ENCODE data around the gene TMEM98.
"Not testable (repeated sequence)": the region's sequence is repeated elsewhere in the genome, so short reads cannot be mapped to it uniquely, and the experiment has no call there.

Gene TMEM98

GRCh38 chr17:32943647-32944191, 15.8 kb downstream of the TMEM98 start:
- no peak for DNase-seq

- no peak for DNase-seq
Observed at GRCh38 chr17:32944248-32945020, 16.5 kb downstream of the TMEM98 start.

- no peak for DNase-seq
Observed at GRCh38 chr17:32946375-32947135, 18.6 kb downstream of the TMEM98 start.

- no peak for DNase-seq
Observed at GRCh38 chr17:32947736-32948135, 19.8 kb downstream of the TMEM98 start.

GRCh38 chr17:32949181-32949580, 21.2 kb downstream of the TMEM98 start:
- DNase-seq, result no peak

- DNase-seq, result not testable (repeated sequence)
Observed at GRCh38 chr17:32952491-32952890, 24.5 kb downstream of the TMEM98 start.

- no peak for DNase-seq
Observed at GRCh38 chr17:32953045-32953444, 25.1 kb downstream of the TMEM98 start.

GRCh38 chr17:32953857-32954256, 25.9 kb downstream of the TMEM98 start:
- DNase-seq, result no peak

GRCh38 chr17:32954477-32954876, 26.5 kb downstream of the TMEM98 start:
- DNase-seq, result no peak

- DNase-seq, result no peak
Observed at GRCh38 chr17:32955155-32955554, 27.2 kb downstream of the TMEM98 start.

- no peak for DNase-seq
Observed at GRCh38 chr17:32956240-32956970, 28.5 kb downstream of the TMEM98 start.

GRCh38 chr17:32958418-32958817, 30.5 kb downstream of the TMEM98 start:
- no peak for DNase-seq

GRCh38 chr17:32960815-32961214, 32.9 kb downstream of the TMEM98 start:
- no peak for DNase-seq

- DNase-seq, result no peak
Observed at GRCh38 chr17:32962320-32962711, 34.4 kb downstream of the TMEM98 start.

- DNase-seq, result no peak
Observed at GRCh38 chr17:32964541-32964940, 36.6 kb downstream of the TMEM98 start.

GRCh38 chr17:32969231-32969630, 41.3 kb downstream of the TMEM98 start:
- DNase-seq, result not testable (repeated sequence)

GRCh38 chr17:32970281-32970680, 42.3 kb downstream of the TMEM98 start:
- DNase-seq, result no peak

- DNase-seq, result no peak
Observed at GRCh38 chr17:32971171-32971570, 43.2 kb downstream of the TMEM98 start.

GRCh38 chr17:32976131-32976530, 48.2 kb downstream of the TMEM98 start:
- DNase-seq, result no peak

GRCh38 chr17:32976605-32977004, 48.7 kb downstream of the TMEM98 start:
- no peak for DNase-seq

GRCh38 chr17:32980230-32980629, 52.3 kb downstream of the TMEM98 start:
- DNase-seq, result no peak

- DNase-seq, result not testable (repeated sequence)
Observed at GRCh38 chr17:32981611-32982010, 53.7 kb downstream of the TMEM98 start.

Data from hippocampal formation (tissue), 2 donors.